H1 (cell line): ENCODE results near the gene ST3GAL2. TPM values are rescaled to one million over a fixed set of nuclear protein-coding genes. Genes with fewer than 3 reads are reported as not detected.

Source experiments
- CTCF ChIA-PET: fragments of 300-600 bp; sonication (Branson Sonifier 250); formaldehyde crosslinking; loops from one replicate; lab custom pipeline; 2021; ENCODE audit not compliant: partially characterized antibody; lab: Charles Lee
- POLR2A ChIA-PET: fragments of 300-600 bp; sonication (Branson Sonifier 250); formaldehyde crosslinking; loops from one replicate; lab custom pipeline; 2021; ENCODE audit warnings: inconsistent platforms; ENCODE audit not compliant: partially characterized antibody; lab: Charles Lee
- DNase-seq, 2 experiments: peaks; one replicate each; pipeline versions ENCODE4 v3.0.0 to v3.0.0-alpha.2; 2010 to 2022; ENCODE audit warnings: low spot score in 2 of 2, low read depth in 1 of 2, mixed read lengths in 1 of 2
- FAIRE-seq: peaks from 2 replicates; lab custom pipeline; 2011; peaks lifted over from hg19 to GRCh38; lab: Jason Lieb, UNC
- H2AFZ ChIP-seq: 2 replicates; pipeline ENCODE4 v1.8.1; 2012; ENCODE audit warnings: low read length, inconsistent platforms
- H2AK5ac ChIP-seq: 2 replicates; pipeline ENCODE4 v1.6.1; 2013; ENCODE audit warnings: low read depth, low read length
- H2BK120ac ChIP-seq: replicated peaks from 2 replicates; pipeline ENCODE3; 2013; ENCODE audit warnings: low read depth, low read length, inconsistent platforms
- H2BK12ac ChIP-seq: 2 replicates; pipeline ENCODE4 v1.6.1; 2013; ENCODE audit warnings: low read depth, low read length
- H2BK15ac ChIP-seq: 2 replicates; pipeline ENCODE4 v1.6.1; 2013; ENCODE audit warnings: low read length
- H2BK20ac ChIP-seq: 2 replicates; pipeline ENCODE4 v1.6.1; 2013; ENCODE audit warnings: low read length
- H2BK5ac ChIP-seq: 2 replicates; pipeline ENCODE4 v1.6.1; 2013; ENCODE audit warnings: low read depth, low read length
- H3K14ac ChIP-seq: 2 replicates; pipeline ENCODE4 v1.6.1; 2013; ENCODE audit warnings: inconsistent platforms; ENCODE audit not compliant: insufficient read length
- H3K18ac ChIP-seq: 2 replicates; pipeline ENCODE4 v1.6.1; 2013; ENCODE audit warnings: low read length; ENCODE audit errors: extremely low read depth
- H3K23ac ChIP-seq: 2 replicates; pipeline ENCODE4 v1.6.1; 2013; ENCODE audit warnings: inconsistent platforms; ENCODE audit not compliant: insufficient read length
- H3K23me2 ChIP-seq: 2 replicates; pipeline ENCODE4 v1.6.1; 2013; ENCODE audit warnings: low read depth, low read length
- H3K27ac ChIP-seq: 2 replicates; pipeline ENCODE4 v1.6.1; 2011; ENCODE audit warnings: low read depth, low read length, inconsistent platforms
- H3K27me3 ChIP-seq, 4 experiments: replicated peaks in 1 of 4; 1 replicate in 1 of 4; 2 replicates in 3 of 4; pipeline versions ENCODE4 v1.6.1 to v1.8.1; 2011 to 2013; ENCODE audit warnings: low read length in 3 of 4, mild to moderate bottlenecking in 3 of 4, inconsistent platforms in 2 of 4, mixed read lengths in 2 of 4, moderate library complexity in 1 of 4; ENCODE audit not compliant: control insufficient read depth in 3 of 4, insufficient read depth in 3 of 4; ENCODE audit errors: extremely low read depth in 1 of 4
- H3K36me3 ChIP-seq, 4 experiments: 2 replicates each; pipeline versions ENCODE4 v1.6.1 to v1.8.1; 2011 to 2013; ENCODE audit warnings: mild to moderate bottlenecking in 4 of 4, low read length in 3 of 4, moderate library complexity in 2 of 4, control low read depth in 1 of 4, inconsistent platforms in 1 of 4; ENCODE audit not compliant: insufficient read depth in 4 of 4, control insufficient read depth in 2 of 4
- H3K4ac ChIP-seq: replicated peaks from 2 replicates; pipeline ENCODE3; 2013; ENCODE audit warnings: low read length, low read depth, mixed read lengths, inconsistent platforms; ENCODE audit not compliant: insufficient read length
- H3K4me1 ChIP-seq, 4 experiments: replicated peaks in 1 of 4; 1 replicate in 1 of 4; 2 replicates in 3 of 4; pipeline versions ENCODE4 v1.6.1 to v1.8.1; 2011 to 2013; ENCODE audit warnings: low read length in 3 of 4, inconsistent platforms in 2 of 4, mixed read lengths in 1 of 4; ENCODE audit not compliant: insufficient read depth in 4 of 4, control insufficient read depth in 3 of 4
- H3K4me2 ChIP-seq, 2 experiments: 2 replicates each; pipeline versions ENCODE4 v1.6.1 to v1.8.1; 2011 to 2013; ENCODE audit warnings: low read depth in 2 of 2, low read length in 2 of 2, control low read depth in 1 of 2, inconsistent platforms in 1 of 2, mild to moderate bottlenecking in 1 of 2; ENCODE audit not compliant: insufficient read depth in 1 of 2
- H3K4me3 ChIP-seq, 4 experiments: fragments of 200-600, 300-600 bp in 1 of 4; sonication (generic), shearing (Covaris generic), sonication (Bioruptor Twin) in 1 of 4; 2 replicates each; pipeline versions ENCODE4 v1.5.1 to v1.8.1; 2011 to 2016; ENCODE audit warnings: low read length in 4 of 4, low read depth in 3 of 4, control low read depth in 2 of 4, inconsistent platforms in 2 of 4, mild to moderate bottlenecking in 2 of 4, mixed read lengths in 1 of 4, moderate library complexity in 1 of 4; ENCODE audit not compliant: insufficient read depth in 2 of 4; ENCODE audit errors: extremely low read depth in 1 of 4
- H3K56ac ChIP-seq: replicated peaks from 2 replicates; pipeline ENCODE3; 2013; ENCODE audit warnings: low read depth, mild to moderate bottlenecking, mixed read lengths, low read length, inconsistent platforms; ENCODE audit not compliant: insufficient read length
- H3K79me1 ChIP-seq: 2 replicates; pipeline ENCODE4 v1.6.1; 2013; ENCODE audit warnings: low read depth, low read length, control low read depth
- H3K79me2 ChIP-seq, 2 experiments: 2 replicates each; pipeline versions ENCODE4 v1.6.1 to v1.8.1; 2012 to 2013; ENCODE audit warnings: low read length in 2 of 2, mild to moderate bottlenecking in 2 of 2, inconsistent platforms in 1 of 2; ENCODE audit not compliant: insufficient read depth in 2 of 2, control insufficient read depth in 1 of 2
- H3K9ac ChIP-seq, 4 experiments: replicated peaks in 1 of 4; 1 replicate in 1 of 4; 2 replicates in 3 of 4; pipeline versions ENCODE4 v1.6.1 to v1.8.1; 2011 to 2013; ENCODE audit warnings: low read depth in 3 of 4, low read length in 3 of 4, control low read depth in 2 of 4, mild to moderate bottlenecking in 2 of 4, moderate library complexity in 2 of 4, inconsistent platforms in 1 of 4; ENCODE audit errors: extremely low read depth in 1 of 4
- H3K9me3 ChIP-seq, 2 experiments: 2 replicates each; pipeline versions ENCODE4 v1.6.1 to v1.8.1; 2012 to 2013; ENCODE audit warnings: mild to moderate bottlenecking in 2 of 2, moderate library complexity in 2 of 2, control low read depth in 1 of 2, inconsistent platforms in 1 of 2, low read depth in 1 of 2, low read length in 1 of 2, mixed read lengths in 1 of 2; ENCODE audit not compliant: insufficient read depth in 2 of 2
- H4K20me1 ChIP-seq, 2 experiments: replicated peaks in 1 of 2; 2 replicates each; pipeline versions ENCODE3 to v1.8.1; 2011 to 2013; ENCODE audit warnings: inconsistent platforms in 2 of 2, low read length in 2 of 2, mild to moderate bottlenecking in 1 of 2; ENCODE audit not compliant: insufficient read depth in 2 of 2, control insufficient read depth in 1 of 2
- H4K5ac ChIP-seq: 2 replicates; pipeline ENCODE4 v1.6.1; 2013; ENCODE audit warnings: low read length, low read depth, mixed read lengths, inconsistent platforms; ENCODE audit not compliant: insufficient read length
- H4K8ac ChIP-seq: 2 replicates; pipeline ENCODE4 v1.8.0; 2013; ENCODE audit warnings: mild to moderate bottlenecking, moderate library complexity, low read length, inconsistent platforms; ENCODE audit not compliant: insufficient read depth; ENCODE audit errors: extremely low read depth
- H4K91ac ChIP-seq: replicated peaks from 2 replicates; pipeline ENCODE3; 2013; ENCODE audit warnings: low read length, mixed read lengths, inconsistent platforms; ENCODE audit not compliant: insufficient read length
- ATF3 ChIP-seq: IDR thresholded peaks from 2 replicates; pipeline ENCODE4 v1.6.1; 2011; ENCODE audit warnings: low read depth, mild to moderate bottlenecking, low read length; ENCODE audit not compliant: insufficient read depth
- BCL11A ChIP-seq, 2 experiments: IDR thresholded peaks; one replicate each; pipeline ENCODE4 v1.6.1; 2011; ENCODE audit warnings: low read depth in 2 of 2, low read length in 2 of 2, mild to moderate bottlenecking in 2 of 2
- BRCA1 ChIP-seq: IDR thresholded peaks from 2 replicates; pipeline ENCODE4 v1.6.1; 2012; ENCODE audit warnings: low read depth, low read length, improper control_type of control experiment
- CREB1 ChIP-seq: IDR thresholded peaks from 2 replicates; pipeline ENCODE4 v1.6.1; 2012; ENCODE audit warnings: inconsistent platforms
- CTBP2 ChIP-seq: IDR thresholded peaks from 2 replicates; pipeline ENCODE4 v1.7.0; 2011; ENCODE audit warnings: borderline replicate concordance, mild to moderate bottlenecking, moderate library complexity, mixed read lengths, low read length; ENCODE audit not compliant: insufficient read depth, insufficient read length
- CTCF ChIP-seq, 3 experiments: IDR thresholded peaks; 1 replicate in 2 of 3; 2 replicates in 1 of 3; pipeline versions ENCODE4 v1.5.1 to v1.6.1; 2011; ENCODE audit warnings: low read length in 3 of 3, mild to moderate bottlenecking in 3 of 3, inconsistent platforms in 2 of 3, low read depth in 1 of 3, moderate library complexity in 1 of 3; ENCODE audit not compliant: insufficient read depth in 1 of 3; ENCODE audit errors: control extremely low read depth in 1 of 3
- EGR1 ChIP-seq: IDR thresholded peaks from 2 replicates; pipeline ENCODE4 v1.6.1; 2011; ENCODE audit warnings: low read depth, low read length, borderline replicate concordance
- HDAC6 ChIP-seq: IDR thresholded peaks from one replicate; pipeline ENCODE4 v1.7.1; 2012; ENCODE audit warnings: low read depth, mild to moderate bottlenecking, inconsistent platforms, low read length, moderate library complexity
- RAD21 ChIP-seq, 2 experiments: IDR thresholded peaks in 1 of 2; conservative IDR thresholded peaks in 1 of 2; 2 replicates each; pipeline ENCODE4 v1.6.1; 2011; ENCODE audit warnings: low read depth in 2 of 2, low read length in 2 of 2, improper control_type of control experiment in 1 of 2, inconsistent platforms in 1 of 2, mild to moderate bottlenecking in 1 of 2, moderate library complexity in 1 of 2
- RBBP5 ChIP-seq: IDR thresholded peaks from 2 replicates; pipeline ENCODE4 v1.7.1; 2012; ENCODE audit warnings: low read depth, mild to moderate bottlenecking, inconsistent platforms, low read length, moderate library complexity, borderline replicate concordance
- WGBS, 2 experiments: shearing (Covaris generic) in 1 of 2; methylation state at CpG; one replicate each; pipeline versions ENCODE4 v1.1.6 to v1.1.7; 2013 to 2015; ENCODE audit warnings: low lambda C conversion rate in 2 of 2, mixed read lengths in 2 of 2, inconsistent platforms in 1 of 2, low coverage in 1 of 2, missing lambda C conversion rate in 1 of 2; ENCODE audit not compliant: insufficient replicate concordance in 2 of 2, insufficient coverage in 1 of 2, insufficient read length in 1 of 2; ENCODE audit errors: extremely low coverage in 1 of 2, missing lambda C conversion rate in 1 of 2; 5-methylcytosine and 5-hydroxymethylcytosine counted together
- polyA plus RNA-seq, 7 experiments: library from polyadenylated mRNA; depleted of rRNA in 3 of 7; stranded (reverse) in 5 of 7; unstranded in 2 of 7; fragments of >200 nt in 5 of 7; fragments of 200-250 nt in 2 of 7; gene quantifications; 1 replicate in 5 of 7; 2 replicates in 1 of 7; 4 replicates in 1 of 7; pipeline versions ENCODE4 v1.2.1 to v1.2.3, GENCODE V29; 2011 to 2013; ENCODE audit warnings: missing spikeins in 2 of 7, mixed read lengths in 2 of 7
- total RNA-seq: library from RNA; stranded (reverse); fragmentation: NEBNext Ultra II Directional; extraction: Animal tissue kit (Norgen Biotek cat#: 25700); gene quantifications from 2 replicates; pipeline ENCODE4 v1.2.1, GENCODE V29; 2021

Gene ST3GAL2
- total and polyA plus RNA-seq, 2 of the 8 experiments (the other 6 are each of a cell fraction or from before 2014, with no cell fraction given): 14.4 to 39.7 TPM

DNA sequence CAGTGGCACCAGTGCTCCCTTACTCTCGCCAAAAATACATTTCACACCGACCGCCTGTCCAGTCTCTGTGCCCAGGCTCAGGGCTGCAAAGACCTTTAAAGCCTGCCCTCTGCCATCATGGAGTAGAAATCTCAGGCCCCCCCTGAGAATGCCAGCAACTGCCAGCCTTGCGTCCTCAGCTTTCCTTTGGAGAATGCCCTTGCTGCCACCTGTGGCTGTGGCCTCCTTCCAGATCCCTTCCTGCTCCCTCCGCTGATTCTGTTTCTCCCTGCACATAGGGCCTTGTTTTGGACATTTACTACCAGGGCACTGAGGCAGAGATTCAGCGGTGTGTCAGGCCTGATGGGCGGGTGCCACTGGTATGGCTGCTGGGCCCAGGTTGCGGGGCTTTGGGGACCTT, 28.7 kb upstream of the ST3GAL2 start:
- Histone ChIP-seq H2BK12ac (no peak overlapping the region), H3K4me2 (no peak overlapping the region), H3K79me2 (no peaks in the 10 kb centered on the region), H3K14ac (no peak overlapping the region), H3K4ac (no peak overlapping the region), H3K23me2 (no peaks in the 10 kb centered on the region), H3K9ac (no peak overlapping the region), H2BK15ac (no peak overlapping the region), H3K36me3 (no peaks in the 10 kb centered on the region), H3K23ac (no peak overlapping the region), H3K27me3 (no peaks in the 10 kb centered on the region), H2BK120ac (no peak overlapping the region), H2BK20ac (no peak overlapping the region), H3K4me3 (no peak overlapping the region), H4K8ac (no peak overlapping the region), H3K18ac (no peak overlapping the region), H4K5ac (no peak overlapping the region), H3K56ac (no peak overlapping the region), H4K20me1 (peaks cover 0 to 2% of the 10 kb centered on the region in 2 experiments), H3K9me3 (no peaks in the 10 kb centered on the region), H2AK5ac (no peak overlapping the region), H3K79me1 (no peaks in the 10 kb centered on the region), H2AFZ (no peak overlapping the region), H2BK5ac (no peak overlapping the region), H3K4me1 (no peaks in the 10 kb centered on the region), H3K27ac (no peak overlapping the region; the same call in 1 of the 2 replicates), H4K91ac (no peak overlapping the region)
- POLR2A ChIA-PET: interaction anchor here (1.2 to 4.5 kb wide), 2 partner anchors 13 to 34 kb away, joined by 3 to 20 read pairs; partner anchors contain the start of gene FCSK
- 90% methylated on average over 8 of the region's 8 CpGs; no CpG with 5 or more reads in 1 of the 2 experiments for WGBS, 2 experiments
- CTCF ChIA-PET: interaction anchor here (0.7 to 13.6 kb wide), 8 partner anchors 13 to 97 kb away, joined by 3 to 180 read pairs (median 6); partner anchors contain the start of gene FCSK
- DNase-seq (no peak), FAIRE-seq (no peak)
- TF ChIP-seq ATF3: no peak
- TF ChIP-seq RBBP5: no peak
- TF ChIP-seq HDAC6: no peak
- no peak for TF ChIP-seq CREB1
- no peak for TF ChIP-seq CTBP2
- TF ChIP-seq BCL11A (IDR thresholded peaks at IDR 0.05; ENCODE audit: low read depth in 2 of 2, low read length in 2 of 2): no peak
- no peak for TF ChIP-seq EGR1
- no peak for TF ChIP-seq RAD21 (IDR thresholded peaks at IDR 0.05 in 1 of 2, conservative IDR thresholded peaks at IDR 0.05 in 1 of 2; ENCODE audit: low read depth in 2 of 2, low read length in 2 of 2)
- no peak for TF ChIP-seq BRCA1
- TF ChIP-seq CTCF (IDR thresholded peaks at IDR 0.05; ENCODE audit: control extremely low read depth in 1 of 3, insufficient read depth in 1 of 3, low read depth in 1 of 3, low read length in 3 of 3): no peak
